Cerebellar cortex (tissue), 1 donor: ENCODE results near the gene SND1.

Experiments used
- DNase-seq: peaks from one replicate; pipeline ENCODE4 v3.0.0-alpha.2; 2015; ENCODE audit warnings: low spot score

The SND1 gene

GRCh38 chr7:127683776-127684681 lies 32.0 kb downstream of the SND1 start:
- no peak for DNase-seq

- DNase-seq: no peak
These were observed 37.3 kb downstream of the SND1 start for GRCh38 chr7:127689194-127689772.

GRCh38 chr7:127690337-127690736 lies 38.3 kb downstream of the SND1 start:
- no peak for DNase-seq

- no peak for DNase-seq
These were observed 38.8 kb downstream of the SND1 start for GRCh38 chr7:127690806-127691205.

GRCh38 chr7:127692200-127692599 lies 40.2 kb downstream of the SND1 start:
- no peak for DNase-seq

- DNase-seq: no peak
These were observed 47.9 kb downstream of the SND1 start for GRCh38 chr7:127699853-127700252.

- DNase-seq: no peak
These were observed 50.2 kb downstream of the SND1 start for GRCh38 chr7:127702052-127702652.

GRCh38 chr7:127702938-127703337 lies 50.9 kb downstream of the SND1 start:
- DNase-seq: no peak

- DNase-seq: peak; percentile 92
These were observed 52.2 kb downstream of the SND1 start for GRCh38 chr7:127704211-127704610.

GRCh38 chr7:127705461-127705959 lies 53.5 kb downstream of the SND1 start:
- no peak for DNase-seq

GRCh38 chr7:127706766-127707165 lies 54.8 kb downstream of the SND1 start:
- no peak for DNase-seq

GRCh38 chr7:127708201-127708600 lies 56.2 kb downstream of the SND1 start:
- no peak for DNase-seq

GRCh38 chr7:127708788-127709187 lies 56.8 kb downstream of the SND1 start:
- DNase-seq: peak; percentile 97

- no peak for DNase-seq
These were observed 58.6 kb downstream of the SND1 start for GRCh38 chr7:127710635-127711034.

GRCh38 chr7:127711872-127712271 lies 59.9 kb downstream of the SND1 start:
- DNase-seq: no peak

- no peak for DNase-seq
These were observed 61.0 kb downstream of the SND1 start for GRCh38 chr7:127713006-127713405.

GRCh38 chr7:127713758-127714157 lies 61.8 kb downstream of the SND1 start:
- peak; percentile 97 for DNase-seq

- no peak for DNase-seq
These were observed 63.3 kb downstream of the SND1 start for GRCh38 chr7:127715272-127715671.

GRCh38 chr7:127715901-127716300 lies 63.9 kb downstream of the SND1 start:
- no peak for DNase-seq

- no peak for DNase-seq
These were observed 65.7 kb downstream of the SND1 start for GRCh38 chr7:127717502-127718339.

- DNase-seq: peak; percentile 70
These were observed 66.3 kb downstream of the SND1 start for GRCh38 chr7:127718340-127718679.

- DNase-seq: no peak
These were observed 74.5 kb downstream of the SND1 start for GRCh38 chr7:127726476-127726875.
